ENCODE measurements around the gene TLE4.

GRCh38 chr9:79583952-79584654 lies 12.3 kb downstream of the TLE4 start:
- TF ChIP-seq, protein P1, sequence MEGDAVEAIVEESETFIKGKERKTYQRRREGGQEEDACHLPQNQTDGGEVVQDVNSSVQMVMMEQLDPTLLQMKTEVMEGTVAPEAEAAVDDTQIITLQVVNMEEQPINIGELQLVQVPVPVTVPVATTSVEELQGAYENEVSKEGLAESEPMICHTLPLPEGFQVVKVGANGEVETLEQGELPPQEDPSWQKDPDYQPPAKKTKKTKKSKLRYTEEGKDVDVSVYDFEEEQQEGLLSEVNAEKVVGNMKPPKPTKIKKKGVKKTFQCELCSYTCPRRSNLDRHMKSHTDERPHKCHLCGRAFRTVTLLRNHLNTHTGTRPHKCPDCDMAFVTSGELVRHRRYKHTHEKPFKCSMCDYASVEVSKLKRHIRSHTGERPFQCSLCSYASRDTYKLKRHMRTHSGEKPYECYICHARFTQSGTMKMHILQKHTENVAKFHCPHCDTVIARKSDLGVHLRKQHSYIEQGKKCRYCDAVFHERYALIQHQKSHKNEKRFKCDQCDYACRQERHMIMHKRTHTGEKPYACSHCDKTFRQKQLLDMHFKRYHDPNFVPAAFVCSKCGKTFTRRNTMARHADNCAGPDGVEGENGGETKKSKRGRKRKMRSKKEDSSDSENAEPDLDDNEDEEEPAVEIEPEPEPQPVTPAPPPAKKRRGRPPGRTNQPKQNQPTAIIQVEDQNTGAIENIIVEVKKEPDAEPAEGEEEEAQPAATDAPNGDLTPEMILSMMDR (conservative IDR thresholded peaks at IDR 0.05): no peak
- TF ChIP-seq ZFX (IDR thresholded peaks at IDR 0.05): no peak

Measured in C4-2B (cell line).